ENCODE measurements around the gene TBC1D10B. TPM values are rescaled to one million over a fixed set of nuclear protein-coding genes. Genes with fewer than 3 reads are reported as not detected.

Gene TBC1D10B
- total and polyA plus RNA-seq, 7 donors: 14.5 to 38.3 (median 24.6) TPM

DNA sequence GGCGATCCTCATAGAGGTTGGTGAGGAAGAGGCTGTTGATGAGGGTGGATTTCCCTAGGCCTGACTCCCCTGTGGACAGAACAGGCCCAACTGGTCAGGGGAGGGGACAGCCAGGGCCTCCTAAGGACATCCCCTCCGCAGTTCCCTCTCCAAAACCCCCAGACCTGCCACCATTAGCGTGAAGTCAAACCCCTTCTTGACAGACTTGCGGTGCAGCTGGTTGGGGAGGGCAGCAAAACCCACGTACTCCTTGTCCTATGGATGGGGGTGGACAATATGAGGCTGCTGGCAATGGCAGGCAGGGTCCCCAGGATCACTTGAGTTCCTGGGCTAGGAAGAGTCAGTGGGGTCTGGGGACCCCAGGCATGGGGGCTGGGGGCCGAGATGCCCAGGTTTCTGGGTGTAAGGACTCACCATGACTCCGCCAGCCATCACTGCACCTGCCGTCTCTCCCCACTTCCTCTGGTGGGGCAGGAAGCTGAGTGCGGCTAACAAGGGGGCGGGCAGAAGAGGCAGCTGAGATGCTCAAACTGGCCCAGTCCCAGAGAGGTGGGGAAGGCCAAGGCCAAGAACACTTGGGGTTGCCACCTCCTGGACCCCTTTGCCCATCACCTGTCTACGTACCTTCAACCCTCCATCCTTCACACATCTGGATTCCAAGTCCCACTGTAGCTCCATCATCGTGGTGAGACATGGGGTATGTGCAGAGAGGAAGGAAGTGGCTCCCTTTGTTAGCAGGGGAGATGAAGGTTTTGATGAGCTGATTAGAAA, 12.0 kb upstream of the TBC1D10B start, which contains the start of gene SEPTIN1:
SEPTIN1 (minus strand) TSS at position 451 of the 771 bp plus-strand sequence; CDS start at position 432, 19 bp downstream.
- intact Hi-C loops (cut with DNase I): no loop called here
- H3K27ac ChIP-seq: no peak within 1 kb of the TSS
- 34 to 57% methylated on average over 12 of the region's 12 CpGs for WGBS, 2 donors
- TF ChIP-seq POLR2AphosphoS5 (IDR thresholded peaks at IDR 0.05): no peak
- no peaks in the 10 kb centered on the region for H3K27me3 ChIP-seq
- no peaks in the 10 kb centered on the region for H3K9me3 ChIP-seq
- no peak for DNase-seq
- H3K4me1 ChIP-seq: peaks cover 0 to 14% (median 12%) of the 10 kb centered on the region in 4 donors
- no peaks in the 10 kb centered on the region for H3K36me3 ChIP-seq
- no peak within 1 kb of the TSS for H3K4me3 ChIP-seq

DNA sequence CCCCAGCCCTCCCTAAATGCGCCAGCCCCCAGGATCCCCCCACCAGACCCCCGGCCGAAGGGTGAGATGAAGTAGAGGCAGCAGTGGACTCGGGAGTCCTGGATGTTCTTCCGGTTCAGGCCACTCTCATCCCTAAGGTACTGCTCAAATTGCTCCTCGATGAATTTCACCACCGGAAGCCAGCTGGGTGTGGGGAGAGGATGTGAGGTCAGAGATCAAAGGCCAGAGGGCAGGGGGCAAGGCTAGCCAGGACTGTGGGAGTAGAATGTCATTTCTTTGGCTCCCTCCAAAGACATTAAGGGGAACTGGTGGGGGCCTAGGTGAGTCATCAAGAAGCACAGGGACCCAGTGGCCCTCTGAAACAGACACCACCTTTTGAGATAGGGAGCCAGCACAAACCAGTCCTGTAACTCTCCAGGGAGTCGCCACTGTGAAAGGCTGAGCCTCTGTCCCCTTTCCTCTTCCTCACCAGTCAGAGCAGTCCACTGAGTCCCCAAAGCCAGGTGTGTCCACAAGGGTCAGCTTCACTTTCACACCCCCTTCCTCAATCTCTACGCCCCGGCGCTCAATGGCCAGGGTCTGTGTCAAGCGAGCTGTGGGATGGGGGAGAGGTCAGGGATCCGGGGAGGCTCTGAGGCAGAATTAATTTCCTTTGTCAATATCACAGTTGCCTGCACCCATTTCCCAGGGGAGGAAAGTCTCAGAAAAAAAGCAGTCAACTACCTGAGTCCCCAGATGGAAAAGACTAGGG, 11.2 kb upstream of the TBC1D10B start:
- Histone ChIP-seq H3K36me3 (no peaks in the 10 kb centered on the region), H3K4me3 (no peak overlapping the region), H3K4me1 (peaks cover 0 to 22% (median 20%) of the 10 kb centered on the region in 4 donors), H3K27ac (no peak overlapping the region), H3K9me3 (no peaks in the 10 kb centered on the region), H3K27me3 (no peaks in the 10 kb centered on the region)
- WGBS, 2 donors: 77 to 84% methylated on average over 13 of the region's 13 CpGs
- DNase-seq: no peak
- intact Hi-C loops (cut with DNase I): no loop called here
- TF ChIP-seq EP300 (IDR thresholded peaks at IDR 0.05) (no peak), POLR2A (IDR thresholded peaks at IDR 0.05) (no peak), POLR2AphosphoS5 (IDR thresholded peaks at IDR 0.05) (no peak)
- TF ChIP-seq, protein P1, sequence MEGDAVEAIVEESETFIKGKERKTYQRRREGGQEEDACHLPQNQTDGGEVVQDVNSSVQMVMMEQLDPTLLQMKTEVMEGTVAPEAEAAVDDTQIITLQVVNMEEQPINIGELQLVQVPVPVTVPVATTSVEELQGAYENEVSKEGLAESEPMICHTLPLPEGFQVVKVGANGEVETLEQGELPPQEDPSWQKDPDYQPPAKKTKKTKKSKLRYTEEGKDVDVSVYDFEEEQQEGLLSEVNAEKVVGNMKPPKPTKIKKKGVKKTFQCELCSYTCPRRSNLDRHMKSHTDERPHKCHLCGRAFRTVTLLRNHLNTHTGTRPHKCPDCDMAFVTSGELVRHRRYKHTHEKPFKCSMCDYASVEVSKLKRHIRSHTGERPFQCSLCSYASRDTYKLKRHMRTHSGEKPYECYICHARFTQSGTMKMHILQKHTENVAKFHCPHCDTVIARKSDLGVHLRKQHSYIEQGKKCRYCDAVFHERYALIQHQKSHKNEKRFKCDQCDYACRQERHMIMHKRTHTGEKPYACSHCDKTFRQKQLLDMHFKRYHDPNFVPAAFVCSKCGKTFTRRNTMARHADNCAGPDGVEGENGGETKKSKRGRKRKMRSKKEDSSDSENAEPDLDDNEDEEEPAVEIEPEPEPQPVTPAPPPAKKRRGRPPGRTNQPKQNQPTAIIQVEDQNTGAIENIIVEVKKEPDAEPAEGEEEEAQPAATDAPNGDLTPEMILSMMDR (IDR thresholded peaks at IDR 0.05): no peak

DNA sequence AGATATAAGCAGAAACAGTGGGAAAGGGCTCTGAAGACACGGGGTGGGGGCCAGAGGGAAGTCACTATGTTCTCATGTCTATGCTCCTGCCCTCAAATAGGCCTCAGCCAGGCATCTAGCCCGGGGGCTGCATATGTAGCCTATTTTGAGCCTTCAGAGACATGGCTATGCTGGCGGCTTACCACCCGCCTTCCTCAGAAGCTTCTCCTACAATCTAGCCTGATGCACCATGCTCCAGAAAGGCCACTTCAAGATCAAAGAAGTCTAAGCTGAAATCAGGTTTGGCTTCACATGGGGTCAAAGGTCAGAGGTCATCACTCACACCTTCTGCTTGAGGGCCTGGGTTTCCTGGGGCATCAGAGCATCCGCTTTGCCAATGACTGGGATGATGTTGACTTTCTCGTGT, 10.5 kb upstream of the TBC1D10B start:
- H3K4me1 ChIP-seq: peaks cover 0 to 23% (median 20%) of the 10 kb centered on the region in 4 donors
- H3K9me3 ChIP-seq: no peaks in the 10 kb centered on the region
- DNase-seq: no peak
- no peaks in the 10 kb centered on the region for H3K36me3 ChIP-seq
- H3K27me3 ChIP-seq: no peaks in the 10 kb centered on the region
- no peak overlapping the region for H3K4me3 ChIP-seq
- intact Hi-C loops (cut with DNase I): no loop called here
- H3K27ac ChIP-seq: no peak overlapping the region
- 80 to 83% methylated on average over 6 of the region's 6 CpGs for WGBS, 2 donors
- TF ChIP-seq, protein P1 (IDR thresholded peaks at IDR 0.05): no peak
- TF ChIP-seq POLR2AphosphoS5 (IDR thresholded peaks at IDR 0.05) (no peak), EP300 (IDR thresholded peaks at IDR 0.05) (no peak), POLR2A (IDR thresholded peaks at IDR 0.05) (no peak)

DNA sequence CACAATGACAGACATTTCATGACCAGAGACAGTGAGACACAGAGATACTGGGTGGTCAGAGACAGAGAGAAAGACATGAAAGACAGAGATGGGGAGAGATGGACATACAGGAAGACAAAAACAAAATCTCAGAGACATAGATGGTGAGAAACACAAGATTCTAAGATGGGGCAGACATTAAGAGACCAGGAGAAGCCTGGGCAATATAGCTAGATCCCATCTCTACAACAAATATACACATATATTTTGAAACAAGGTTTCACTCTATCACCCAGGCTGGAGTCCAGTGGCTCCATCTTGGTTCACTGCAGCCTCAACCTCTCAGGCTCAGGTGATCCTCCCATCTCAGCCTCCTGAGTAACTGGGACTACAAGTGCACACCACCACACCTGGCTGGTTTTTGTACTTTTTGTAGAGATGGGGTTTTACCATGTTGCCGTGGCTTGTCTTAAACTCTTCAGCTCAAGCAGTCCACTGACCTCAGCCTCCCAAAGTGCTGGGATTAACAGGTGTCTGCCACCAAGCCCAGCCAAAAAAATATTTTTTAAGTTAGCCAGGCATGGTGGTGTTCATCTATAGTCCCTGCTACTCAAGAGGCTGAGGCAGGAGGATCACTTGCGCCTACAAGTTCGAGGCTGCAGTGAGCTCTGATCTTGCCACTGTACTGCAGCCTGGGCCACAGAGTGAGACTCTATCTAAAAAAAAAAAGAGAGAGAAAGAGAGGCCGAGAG, 9.9 kb upstream of the TBC1D10B start:
- no peak for DNase-seq
- no peak overlapping the region for H3K4me3 ChIP-seq
- H3K27me3 ChIP-seq: no peaks in the 10 kb centered on the region
- no peaks in the 10 kb centered on the region for H3K36me3 ChIP-seq
- TF ChIP-seq EP300 (IDR thresholded peaks at IDR 0.05) (no peak), POLR2A (IDR thresholded peaks at IDR 0.05) (no peak), POLR2AphosphoS5 (IDR thresholded peaks at IDR 0.05) (no peak)
- TF ChIP-seq, protein P1 (IDR thresholded peaks at IDR 0.05): no peak
- H3K9me3 ChIP-seq: no peaks in the 10 kb centered on the region
- H3K27ac ChIP-seq: peak overlapping the region in 1 of 4 donors; percentile 98
- 85 to 96% methylated on average over 4 of the region's 4 CpGs for WGBS, 2 donors
- intact Hi-C loops (cut with DNase I): no loop called here
- H3K4me1 ChIP-seq: peaks cover 0 to 23% (median 20%) of the 10 kb centered on the region in 4 donors

Data from sigmoid colon (tissue), 7 donors.